Ovary (tissue), 9 donors: ENCODE data around the gene RAB3A. TPM values are rescaled to one million over a fixed set of nuclear protein-coding genes. Genes with fewer than 3 reads are reported as not detected.

Experiments used
- DNase-seq, 5 donors: peaks; one replicate each; pipeline ENCODE4 v3.0.0-alpha.2; 2019 to 2020
- H3K27ac ChIP-seq, 2 donors: fragments of 200-600 bp; one replicate each; pipeline versions ENCODE4 v1.5.1 to v1.8.0; 2019 to 2022
- H3K27me3 ChIP-seq: fragments of 200-600 bp; one replicate; pipeline ENCODE4 v1.8.0; 2022
- H3K36me3 ChIP-seq: fragments of 200-600 bp; sonication (generic); one replicate; pipeline ENCODE4 v1.5.1; 2019
- H3K4me1 ChIP-seq: one replicate; pipeline ENCODE4 v1.8.1; 2013; ENCODE audit warnings: mild to moderate bottlenecking, moderate library complexity; ENCODE audit not compliant: insufficient read depth
- H3K4me3 ChIP-seq: fragments of 200-600 bp; sonication (generic); one replicate; pipeline ENCODE4 v1.5.1; 2017
- H3K9me3 ChIP-seq, 2 donors: fragments of 200-600 bp in 1 of 2; sonication (generic) in 1 of 2; one replicate each; pipeline versions ENCODE4 v1.5.1 to v1.8.1; 2013 to 2019; ENCODE audit warnings: mild to moderate bottlenecking in 1 of 2, moderate library complexity in 1 of 2
- CTCF ChIP-seq, 3 donors: fragments of 450-650 bp in 2 of 3; fragments of 200-600 bp in 1 of 3; IDR thresholded peaks; one replicate each; pipeline versions ENCODE4 v1.5.1 to v1.8.0; 2016 to 2022; ENCODE audit warnings: antibody characterized with exemption in 3 of 3, mild to moderate bottlenecking in 1 of 3
- EP300 ChIP-seq: sonication (generic); formaldehyde crosslinking; IDR thresholded peaks from one replicate; pipeline ENCODE4 v1.6.1; 2017; ENCODE audit warnings: antibody characterized with exemption
- POLR2A ChIP-seq: fragments of 450-650 bp; IDR thresholded peaks from one replicate; pipeline ENCODE4 v1.6.1; 2017; ENCODE audit warnings: antibody characterized with exemption, mild to moderate bottlenecking, moderate library complexity
- WGBS, 3 donors: extraction: QIAGEN DNeasy Blood & Tissue Kit in 1 of 3; methylation state at CpG; one replicate each; pipeline versions ENCODE4 v1.1.5 to v1.1.7; 2013 to 2017; 5-methylcytosine and 5-hydroxymethylcytosine counted together
- intact Hi-C, 4 donors: fragments of 100-400 bp; cut with DNase I; formaldehyde crosslinking; loops; one replicate each; pipeline versions ENCODE4 v1.11.0 to v1.15.1; 2022 to 2023
- polyA plus RNA-seq, 2 donors: library from polyadenylated mRNA; stranded (reverse); fragments of 200-250 nt in 1 of 2; fragments of 350-450 nt in 1 of 2; fragmentation: Illumina TruSeq in 1 of 2; extraction: RNeasy Lipid Tissue Mini Kit (QIAGEN cat#74804) in 1 of 2; gene quantifications; one replicate each; pipeline ENCODE4 v1.2.3, GENCODE V29; 2013 to 2014
- total RNA-seq, 7 donors: library from RNA; depleted of rRNA in 2 of 7; stranded (reverse); fragments of >200 nt in 2 of 7; fragmentation: NEBNext Ultra II Directional in 3 of 7; extraction: Animal tissue kit (Norgen Biotek cat#: 25700) in 3 of 7; gene quantifications; one replicate each; pipeline versions ENCODE4 v1.1.0 to v1.2.4, GENCODE V29; 2016 to 2023
- donor health status: DM: no; HTN: no; CAD: no; lungs with moderate emphysema.
- donor health status: DM: no; HTN: no; CAD: no.
- donor health status: Bipolar disorder and iron deficiency.
- donor health status: DM: yes; HTN: yes; CAD: no.
- donor health status: DM: no; HTN: no; CAD: no.
- donor health status: DM: yes; HTN: yes; CAD: no.

The RAB3A gene
- total and polyA plus RNA-seq, 9 donors = 1.9 to 32.9 (median 7.9) TPM

GRCh38 chr19:18176367-18177310, 27.2 kb downstream of the RAB3A start:
- 76 to 83% (median 78%) methylated on average over 19 of the region's 19 CpGs for WGBS, 3 donors

GRCh38 chr19:18174983-18175382, 28.9 kb downstream of the RAB3A start:
- Histone ChIP-seq H3K27ac (no peak overlapping the region), H3K4me3 (no peak overlapping the region), H3K36me3 (no peaks in the 10 kb centered on the region), H3K4me1 (peaks cover 13% of the 10 kb centered on the region), H3K27me3 (no peaks in the 10 kb centered on the region), H3K9me3 (no peaks in the 10 kb centered on the region)
- TF ChIP-seq POLR2A (no peak), CTCF (IDR thresholded peaks at IDR 0.05) (no peak), EP300 (no peak)
- intact Hi-C loops = no loop called here
- WGBS, 3 donors = 79 to 83% (median 80%) methylated on average over 11 of the region's 11 CpGs
- no peak for DNase-seq

More at GRCh38 chr19:18176367-18177310, 27.2 kb downstream of the RAB3A start:
- H3K27me3 ChIP-seq = no peaks in the 10 kb centered on the region
- H3K27ac ChIP-seq = no peak overlapping the region
- no peaks in the 10 kb centered on the region for H3K36me3 ChIP-seq
- no peak overlapping the region for H3K4me3 ChIP-seq
- intact Hi-C loops = no loop called here
- H3K9me3 ChIP-seq = no peaks in the 10 kb centered on the region
- DNase-seq = no peak
- H3K4me1 ChIP-seq = peaks cover 6% of the 10 kb centered on the region
- TF ChIP-seq CTCF (IDR thresholded peaks at IDR 0.05) (no peak), POLR2A (no peak), EP300 (no peak)

- peak; percentile 78 to 84 (median 81) for DNase-seq
- WGBS, 3 donors = 0 to 1% (median 1%) methylated on average over 33 to 47 of the region's 47 CpGs
- intact Hi-C loops = no loop called here
- no peaks in the 10 kb centered on the region for H3K9me3 ChIP-seq
- H3K36me3 ChIP-seq = no peaks in the 10 kb centered on the region
- peaks cover 13% of the 10 kb centered on the region for H3K4me1 ChIP-seq
- H3K27ac ChIP-seq = peak within 1 kb of the TSS; percentile 19 to 27
- no peak for TF ChIP-seq POLR2A
- TF ChIP-seq CTCF (IDR thresholded peaks at IDR 0.05) = no peak
- no peak for TF ChIP-seq EP300
- H3K4me3 ChIP-seq = peak within 1 kb of the TSS; percentile 70
- H3K27me3 ChIP-seq = no peaks in the 10 kb centered on the region
Measured at GRCh38 chr19:18173572-18174288, 30.1 kb downstream of the RAB3A start, which contains the start of gene IFI30. Gene IFI30, plus strand, starts transcription at chr19:18173813. Its CDS starts 29 bp downstream, at chr19:18173842.

GRCh38 chr19:18173054-18173571, 30.7 kb downstream of the RAB3A start:
- Histone ChIP-seq H3K4me3 (peak overlapping the region; percentile 70), H3K9me3 (no peaks in the 10 kb centered on the region), H3K36me3 (no peaks in the 10 kb centered on the region), H3K4me1 (peaks cover 13% of the 10 kb centered on the region), H3K27me3 (no peaks in the 10 kb centered on the region), H3K27ac (peak overlapping the region; percentile 19 to 27)
- peak in 2 of 5 donors; percentile 44 to 49 for DNase-seq
- intact Hi-C loops = no loop called here
- WGBS, 3 donors = 42 to 48% (median 45%) methylated on average over 17 to 18 of the region's 18 CpGs
- TF ChIP-seq EP300 (no peak), POLR2A (no peak), CTCF (IDR thresholded peaks at IDR 0.05) (no peak)
